Activated CD8-positive, alpha-beta T cell treated with anti-CD3 and anti-CD28 coated beads for 36 hours (primary cell): ENCODE results near the gene PLCB3. TPM values are rescaled to one million over a fixed set of nuclear protein-coding genes. Genes with fewer than 3 reads are reported as not detected.
A peak's percentile ranks its signal among the peaks of the same experiment; 100 is the strongest.

Experiments
- ATAC-seq: fragments of 200-7000 bp; cut with Tn5 transposase; one replicate; pipeline ENCODE4 v1.10.0; 2021; ENCODE audit warnings: mild to moderate bottlenecking, moderate library complexity
- CTCF ChIA-PET: fragments of 350-600 bp; sonication (Branson Sonifier 250); formaldehyde crosslinking; loops from one replicate; lab custom pipeline; 2021; ENCODE audit warnings: antibody characterized with exemption; lab: Charles Lee
- POLR2A ChIA-PET: fragments of 350-600 bp; sonication (Branson Sonifier 250); formaldehyde crosslinking; loops from one replicate; lab custom pipeline; 2021; ENCODE audit warnings: antibody characterized with exemption; lab: Charles Lee
- DNase-seq: peaks from one replicate; pipeline ENCODE4 v3.0.0-alpha.2; 2020
- H3K27ac Mint-ChIP-seq: one replicate; pipeline ENCODE4 v1.8.0; 2021; ENCODE audit warnings: mild to moderate bottlenecking, mixed read lengths
- H3K27me3 Mint-ChIP-seq: one replicate; pipeline ENCODE4 v1.8.0; 2021; ENCODE audit warnings: mixed read lengths
- H3K36me3 Mint-ChIP-seq: one replicate; pipeline ENCODE4 v1.8.0; 2021; ENCODE audit warnings: low read depth, mixed read lengths
- H3K4me1 Mint-ChIP-seq: one replicate; pipeline ENCODE4 v1.8.0; 2021; ENCODE audit warnings: low read depth, mixed read lengths
- H3K4me3 Mint-ChIP-seq: one replicate; pipeline ENCODE4 v1.8.0; 2021; ENCODE audit warnings: mild to moderate bottlenecking, moderate library complexity, mixed read lengths
- H3K9me3 Mint-ChIP-seq: one replicate; pipeline ENCODE4 v1.8.0; 2021; ENCODE audit warnings: mixed read lengths
- intact Hi-C: fragments of 100-400 bp; cut with micrococcal nuclease; formaldehyde crosslinking; loops from one replicate; pipeline ENCODE4 v1.10.0; 2022
- total RNA-seq, 2 experiments: library from RNA; stranded (reverse); gene quantifications; one replicate each; pipeline ENCODE4 v1.2.3, GENCODE V29; 2021
- TF ChIP-seq, protein P1 (sequence below): fragments of 200-600 bp; IDR thresholded peaks from one replicate; pipeline ENCODE4 v1.8.0; 2022; ENCODE audit warnings: antibody characterized with exemption, mild to moderate bottlenecking

Gene PLCB3
- total RNA-seq: 1 to 10 TPM; 8.7 to 9.6 TPM

DNA sequence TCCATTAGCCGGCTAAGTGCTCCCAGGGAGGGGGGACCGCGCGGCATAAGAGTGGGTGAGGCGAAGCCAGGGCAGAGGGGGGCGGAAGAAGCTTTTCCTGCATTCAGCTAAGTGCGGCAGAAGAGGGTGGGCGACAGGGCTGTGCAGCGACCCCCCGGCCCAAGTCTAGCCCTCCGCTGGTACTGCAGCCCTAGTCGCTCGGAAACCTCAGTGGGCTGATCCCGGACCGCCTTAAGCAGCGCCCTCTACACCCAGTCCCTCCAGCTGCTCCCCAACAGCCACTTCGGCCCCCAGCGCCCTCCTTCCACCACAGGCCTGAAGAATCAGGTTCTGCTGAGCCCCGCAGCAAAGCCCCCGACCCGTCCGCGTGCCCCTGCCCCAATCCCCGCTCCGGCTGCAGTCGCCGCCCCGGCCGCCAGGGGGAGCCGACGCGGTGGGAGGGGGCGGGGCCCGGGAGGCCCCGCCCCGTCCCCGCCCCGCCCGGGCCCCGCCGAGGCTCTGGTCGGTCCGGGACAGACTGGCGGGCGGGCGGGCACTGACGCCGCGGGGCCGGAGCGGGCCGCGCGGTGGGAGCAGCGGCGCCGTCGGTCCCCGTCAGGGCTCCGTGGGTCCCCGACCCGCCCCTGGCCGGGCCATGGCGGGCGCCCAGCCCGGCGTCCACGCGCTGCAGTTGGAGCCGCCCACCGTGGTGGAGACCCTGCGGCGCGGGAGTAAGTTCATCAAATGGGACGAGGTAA, at the start of gene PLCB3:
TSS of gene PLCB3 (plus strand) at position 515 of the 737 bp plus-strand sequence. CDS start at position 635, 120 bp downstream.
- ATAC-seq (peak; percentile 74), DNase-seq (peak; percentile 53)
- H3K9me3 Mint-ChIP-seq: no peaks in the 10 kb centered on the region
- peak within 1 kb of the TSS; percentile 90 for H3K4me3 Mint-ChIP-seq
- peaks cover 2% of the 10 kb centered on the region for H3K36me3 Mint-ChIP-seq
- H3K27me3 Mint-ChIP-seq: no peaks in the 10 kb centered on the region
- ChIA-PET POLR2A (interaction anchor here (0.5 to 10.0 kb wide), 11 partner anchors 9 to 53 kb away, joined by 3 to 132 read pairs (median 3); partner anchors contain the start of genes FERMT3 and FKBP2), CTCF (interaction anchor here (0.6 to 5.3 kb wide), 25 partner anchors 8 to 249 kb away, joined by 3 to 42 read pairs (median 4); partner anchors contain the start of genes BAD, CATSPERZ, FERMT3 and FKBP2)
- H3K27ac Mint-ChIP-seq: peak within 1 kb of the TSS; percentile 71
- intact Hi-C loops: no loop called here
- TF ChIP-seq, protein P1, sequence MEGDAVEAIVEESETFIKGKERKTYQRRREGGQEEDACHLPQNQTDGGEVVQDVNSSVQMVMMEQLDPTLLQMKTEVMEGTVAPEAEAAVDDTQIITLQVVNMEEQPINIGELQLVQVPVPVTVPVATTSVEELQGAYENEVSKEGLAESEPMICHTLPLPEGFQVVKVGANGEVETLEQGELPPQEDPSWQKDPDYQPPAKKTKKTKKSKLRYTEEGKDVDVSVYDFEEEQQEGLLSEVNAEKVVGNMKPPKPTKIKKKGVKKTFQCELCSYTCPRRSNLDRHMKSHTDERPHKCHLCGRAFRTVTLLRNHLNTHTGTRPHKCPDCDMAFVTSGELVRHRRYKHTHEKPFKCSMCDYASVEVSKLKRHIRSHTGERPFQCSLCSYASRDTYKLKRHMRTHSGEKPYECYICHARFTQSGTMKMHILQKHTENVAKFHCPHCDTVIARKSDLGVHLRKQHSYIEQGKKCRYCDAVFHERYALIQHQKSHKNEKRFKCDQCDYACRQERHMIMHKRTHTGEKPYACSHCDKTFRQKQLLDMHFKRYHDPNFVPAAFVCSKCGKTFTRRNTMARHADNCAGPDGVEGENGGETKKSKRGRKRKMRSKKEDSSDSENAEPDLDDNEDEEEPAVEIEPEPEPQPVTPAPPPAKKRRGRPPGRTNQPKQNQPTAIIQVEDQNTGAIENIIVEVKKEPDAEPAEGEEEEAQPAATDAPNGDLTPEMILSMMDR: peak; percentile 73
- H3K4me1 Mint-ChIP-seq: peaks cover 16% of the 10 kb centered on the region

DNA sequence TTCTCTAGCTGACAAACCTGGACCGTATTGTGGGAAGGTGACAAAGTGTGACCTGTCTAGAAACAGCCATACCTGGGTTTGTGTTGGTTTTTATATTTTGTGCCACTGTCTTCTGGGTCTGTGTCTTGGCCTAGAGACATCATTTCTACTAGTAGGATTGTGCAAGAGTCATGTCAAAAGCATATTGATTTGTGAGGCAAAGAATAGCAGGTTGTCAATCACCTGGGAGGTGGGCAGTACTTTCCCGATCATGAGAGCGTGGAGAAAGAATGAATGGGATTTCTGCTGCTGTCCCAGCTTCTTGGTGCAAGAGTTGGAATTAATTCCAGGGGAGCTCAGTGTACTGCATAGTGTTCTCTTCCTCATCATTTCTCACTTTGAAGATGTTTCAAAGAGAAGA, 49.8 kb upstream of the PLCB3 start:
- ChIA-PET POLR2A (interaction anchor here (1.0 to 9.4 kb wide), 2 partner anchors 12 to 19 kb away, joined by 3 to 206 read pairs; partner anchors contain the start of gene STIP1), CTCF (interaction anchor here (1.6 kb wide), 1 partner anchor 15 kb away, joined by 4 read pairs; no protein-coding TSS in a partner anchor)
- peak overlapping the region; percentile 3 for H3K27ac Mint-ChIP-seq
- H3K4me1 Mint-ChIP-seq: peaks cover 33% of the 10 kb centered on the region
- H3K36me3 Mint-ChIP-seq: peaks cover 68% of the 10 kb centered on the region
- H3K27me3 Mint-ChIP-seq: no peaks in the 10 kb centered on the region
- DNase-seq (no peak), ATAC-seq (no peak)
- no peak overlapping the region for H3K4me3 Mint-ChIP-seq
- TF ChIP-seq, protein P1: no peak
- H3K9me3 Mint-ChIP-seq: no peaks in the 10 kb centered on the region
- intact Hi-C loops: loop anchor here (5.0 kb wide), 1 partner anchor 101 kb away; the partner anchor contains the start of gene CATSPERZ

DNA sequence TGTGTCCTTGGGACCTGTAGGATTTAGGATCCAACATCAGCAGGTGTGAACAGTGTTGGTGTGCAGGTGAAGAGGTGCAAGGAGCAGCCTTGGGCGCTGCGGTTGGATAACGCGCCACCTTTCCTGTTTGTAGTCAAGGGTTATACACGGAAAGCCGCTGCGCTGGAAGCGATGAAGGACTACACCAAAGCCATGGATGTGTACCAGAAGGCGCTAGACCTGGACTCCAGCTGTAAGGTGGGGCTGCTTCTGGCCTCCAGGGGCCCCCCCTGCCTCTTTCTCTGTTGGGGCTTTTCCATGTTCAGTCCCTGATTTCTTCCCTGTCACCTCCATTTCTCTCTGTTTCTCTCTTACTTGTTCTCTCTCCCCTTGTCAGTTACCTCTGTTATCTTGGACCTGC, 48.3 kb upstream of the PLCB3 start:
- no peak for ATAC-seq
- no peak overlapping the region for H3K4me3 Mint-ChIP-seq
- no peaks in the 10 kb centered on the region for H3K9me3 Mint-ChIP-seq
- no peak for DNase-seq
- ChIA-PET POLR2A (interaction anchor here (9.4 kb wide), 1 partner anchor 13 kb away, joined by 206 read pairs; the partner anchor contains the start of gene STIP1), CTCF (interaction anchor here (2.2 to 7.5 kb wide), 2 partner anchors 100 to 129 kb away, joined by 10 to 111 read pairs; partner anchors contain the start of gene CATSPERZ)
- H3K27me3 Mint-ChIP-seq: no peaks in the 10 kb centered on the region
- H3K36me3 Mint-ChIP-seq: peaks cover 74% of the 10 kb centered on the region
- TF ChIP-seq, protein P1: no peak
- H3K27ac Mint-ChIP-seq: peak overlapping the region; percentile 13
- intact Hi-C loops: loop anchor here (5.0 kb wide), 1 partner anchor 99 kb away; the partner anchor contains the start of gene CATSPERZ
- peaks cover 34% of the 10 kb centered on the region for H3K4me1 Mint-ChIP-seq

DNA sequence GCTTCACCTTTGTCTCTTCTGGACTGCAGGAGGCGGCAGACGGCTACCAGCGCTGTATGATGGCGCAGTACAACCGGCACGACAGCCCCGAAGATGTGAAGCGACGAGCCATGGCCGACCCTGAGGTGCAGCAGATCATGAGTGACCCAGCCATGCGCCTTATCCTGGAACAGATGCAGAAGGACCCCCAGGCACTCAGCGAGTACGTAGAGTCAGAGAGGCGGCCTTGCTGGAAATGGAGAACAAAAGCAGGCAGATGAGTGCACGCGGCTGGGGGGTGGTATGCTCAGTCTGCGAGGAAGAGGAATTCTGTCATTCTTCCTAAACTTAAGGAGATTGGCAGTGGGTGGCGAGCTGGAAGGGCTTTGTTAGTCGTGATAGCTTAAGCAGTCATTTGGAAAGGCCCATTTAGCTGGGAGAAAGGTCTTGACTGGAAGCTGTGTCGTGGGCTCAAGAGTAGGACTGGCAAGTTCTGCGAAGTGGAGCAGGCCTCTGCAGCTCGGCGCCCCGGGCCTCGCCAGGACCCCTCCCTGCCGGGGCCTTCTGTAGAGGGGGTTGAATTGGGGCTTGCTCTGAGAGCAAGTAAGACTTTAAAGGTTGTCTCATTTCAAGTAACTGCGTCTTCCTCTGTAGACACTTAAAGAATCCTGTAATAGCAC, 47.8 kb upstream of the PLCB3 start:
- Mint-ChIP-seq H3K27me3 (no peaks in the 10 kb centered on the region), H3K4me3 (no peak overlapping the region), H3K9me3 (no peaks in the 10 kb centered on the region), H3K36me3 (peaks cover 75% of the 10 kb centered on the region), H3K27ac (peak overlapping the region; percentile 49), H3K4me1 (peaks cover 35% of the 10 kb centered on the region)
- TF ChIP-seq, protein P1: no peak
- intact Hi-C loops: loop anchor here (5.0 kb wide), 1 partner anchor 99 kb away; the partner anchor contains the start of gene CATSPERZ
- ATAC-seq: no peak
- DNase-seq: no peak
- POLR2A ChIA-PET: interaction anchor here (0.7 to 9.7 kb wide), 7 partner anchors 14 to 99 kb away, joined by 3 to 206 read pairs (median 55); partner anchors contain the start of genes ESRRA, FKBP2, NUDT22 and PPP1R14B
- CTCF ChIA-PET: interaction anchor here (1.4 to 7.5 kb wide), 15 partner anchors 8 to 151 kb away, joined by 5 to 111 read pairs (median 11); partner anchors contain the start of genes CATSPERZ, NUDT22, PLCB3 and PPP1R14B
